ENCODE results near the gene CASQ2. TPM values are rescaled to one million over a fixed set of nuclear protein-coding genes. Genes with fewer than 3 reads are reported as not detected.

Gene CASQ2
- total and polyA plus RNA-seq, 9 of the 15 experiments (the other 6 are each of a cell fraction or from before 2014, with no cell fraction given) = not detected

GRCh38 chr1:115669002-115669673, 99.4 kb downstream of the CASQ2 start (continued):
- TF ChIP-seq, protein P1, sequence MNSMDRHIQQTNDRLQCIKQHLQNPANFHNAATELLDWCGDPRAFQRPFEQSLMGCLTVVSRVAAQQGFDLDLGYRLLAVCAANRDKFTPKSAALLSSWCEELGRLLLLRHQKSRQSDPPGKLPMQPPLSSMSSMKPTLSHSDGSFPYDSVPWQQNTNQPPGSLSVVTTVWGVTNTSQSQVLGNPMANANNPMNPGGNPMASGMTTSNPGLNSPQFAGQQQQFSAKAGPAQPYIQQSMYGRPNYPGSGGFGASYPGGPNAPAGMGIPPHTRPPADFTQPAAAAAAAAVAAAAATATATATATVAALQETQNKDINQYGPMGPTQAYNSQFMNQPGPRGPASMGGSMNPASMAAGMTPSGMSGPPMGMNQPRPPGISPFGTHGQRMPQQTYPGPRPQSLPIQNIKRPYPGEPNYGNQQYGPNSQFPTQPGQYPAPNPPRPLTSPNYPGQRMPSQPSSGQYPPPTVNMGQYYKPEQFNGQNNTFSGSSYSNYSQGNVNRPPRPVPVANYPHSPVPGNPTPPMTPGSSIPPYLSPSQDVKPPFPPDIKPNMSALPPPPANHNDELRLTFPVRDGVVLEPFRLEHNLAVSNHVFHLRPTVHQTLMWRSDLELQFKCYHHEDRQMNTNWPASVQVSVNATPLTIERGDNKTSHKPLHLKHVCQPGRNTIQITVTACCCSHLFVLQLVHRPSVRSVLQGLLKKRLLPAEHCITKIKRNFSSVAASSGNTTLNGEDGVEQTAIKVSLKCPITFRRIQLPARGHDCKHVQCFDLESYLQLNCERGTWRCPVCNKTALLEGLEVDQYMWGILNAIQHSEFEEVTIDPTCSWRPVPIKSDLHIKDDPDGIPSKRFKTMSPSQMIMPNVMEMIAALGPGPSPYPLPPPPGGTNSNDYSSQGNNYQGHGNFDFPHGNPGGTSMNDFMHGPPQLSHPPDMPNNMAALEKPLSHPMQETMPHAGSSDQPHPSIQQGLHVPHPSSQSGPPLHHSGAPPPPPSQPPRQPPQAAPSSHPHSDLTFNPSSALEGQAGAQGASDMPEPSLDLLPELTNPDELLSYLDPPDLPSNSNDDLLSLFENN (IDR thresholded peaks at IDR 0.05; ENCODE audit: low read depth in 2 of 2, low read length in 2 of 2) = no peak
- no peak for TF ChIP-seq ZNF79 (CRISPR knock-in tag; IDR thresholded peaks at IDR 0.05; ENCODE audit: low read depth)
- TF ChIP-seq ZNF165 (CRISPR knock-in tag; IDR thresholded peaks at IDR 0.05; ENCODE audit: borderline replicate concordance) = no peak
- TF ChIP-seq NFE2 (IDR thresholded peaks at IDR 0.05; ENCODE audit: low read depth) = peak; percentile 98
- TF ChIP-seq RAD21 (CRISPR knock-in tag; conservative IDR thresholded peaks at IDR 0.05 in 1 of 2, IDR thresholded peaks at IDR 0.05 in 1 of 2) = 0 out of 4 replicates have a peak, but pooled peaks of 1 of the 2 experiments have one; percentile 3
- peak; percentile 94 for TF ChIP-seq C11orf30 (IDR thresholded peaks at IDR 0.05; ENCODE audit: low read depth)
- no peak for TF ChIP-seq RNF2 (IDR thresholded peaks at IDR 0.05)
- TF ChIP-seq, protein P2, sequence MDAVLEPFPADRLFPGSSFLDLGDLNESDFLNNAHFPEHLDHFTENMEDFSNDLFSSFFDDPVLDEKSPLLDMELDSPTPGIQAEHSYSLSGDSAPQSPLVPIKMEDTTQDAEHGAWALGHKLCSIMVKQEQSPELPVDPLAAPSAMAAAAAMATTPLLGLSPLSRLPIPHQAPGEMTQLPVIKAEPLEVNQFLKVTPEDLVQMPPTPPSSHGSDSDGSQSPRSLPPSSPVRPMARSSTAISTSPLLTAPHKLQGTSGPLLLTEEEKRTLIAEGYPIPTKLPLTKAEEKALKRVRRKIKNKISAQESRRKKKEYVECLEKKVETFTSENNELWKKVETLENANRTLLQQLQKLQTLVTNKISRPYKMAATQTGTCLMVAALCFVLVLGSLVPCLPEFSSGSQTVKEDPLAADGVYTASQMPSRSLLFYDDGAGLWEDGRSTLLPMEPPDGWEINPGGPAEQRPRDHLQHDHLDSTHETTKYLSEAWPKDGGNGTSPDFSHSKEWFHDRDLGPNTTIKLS (IDR thresholded peaks at IDR 0.05; ENCODE audit: borderline replicate concordance, low read depth) = no peak
- TF ChIP-seq IRF1 (CRISPR knock-in tag; IDR thresholded peaks at IDR 0.05; ENCODE audit: borderline replicate concordance) = no peak
- TF ChIP-seq CAMTA2 (CRISPR knock-in tag; conservative IDR thresholded peaks at IDR 0.05) = no peak
- TF ChIP-seq, protein P3, sequence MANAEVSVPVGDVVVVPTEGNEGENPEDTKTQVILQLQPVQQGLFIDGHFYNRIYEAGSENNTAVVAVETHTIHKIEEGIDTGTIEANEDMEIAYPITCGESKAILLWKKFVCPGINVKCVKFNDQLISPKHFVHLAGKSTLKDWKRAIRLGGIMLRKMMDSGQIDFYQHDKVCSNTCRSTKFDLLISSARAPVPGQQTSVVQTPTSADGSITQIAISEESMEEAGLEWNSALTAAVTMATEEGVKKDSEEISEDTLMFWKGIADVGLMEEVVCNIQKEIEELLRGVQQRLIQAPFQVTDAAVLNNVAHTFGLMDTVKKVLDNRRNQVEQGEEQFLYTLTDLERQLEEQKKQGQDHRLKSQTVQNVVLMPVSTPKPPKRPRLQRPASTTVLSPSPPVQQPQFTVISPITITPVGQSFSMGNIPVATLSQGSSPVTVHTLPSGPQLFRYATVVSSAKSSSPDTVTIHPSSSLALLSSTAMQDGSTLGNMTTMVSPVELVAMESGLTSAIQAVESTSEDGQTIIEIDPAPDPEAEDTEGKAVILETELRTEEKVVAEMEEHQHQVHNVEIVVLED (CRISPR knock-in tag; IDR thresholded peaks at IDR 0.05) = no peak
- TF ChIP-seq, protein P4, sequence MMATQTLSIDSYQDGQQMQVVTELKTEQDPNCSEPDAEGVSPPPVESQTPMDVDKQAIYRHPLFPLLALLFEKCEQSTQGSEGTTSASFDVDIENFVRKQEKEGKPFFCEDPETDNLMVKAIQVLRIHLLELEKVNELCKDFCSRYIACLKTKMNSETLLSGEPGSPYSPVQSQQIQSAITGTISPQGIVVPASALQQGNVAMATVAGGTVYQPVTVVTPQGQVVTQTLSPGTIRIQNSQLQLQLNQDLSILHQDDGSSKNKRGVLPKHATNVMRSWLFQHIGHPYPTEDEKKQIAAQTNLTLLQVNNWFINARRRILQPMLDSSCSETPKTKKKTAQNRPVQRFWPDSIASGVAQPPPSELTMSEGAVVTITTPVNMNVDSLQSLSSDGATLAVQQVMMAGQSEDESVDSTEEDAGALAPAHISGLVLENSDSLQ (IDR thresholded peaks at IDR 0.05) = no peak
- no peak for TF ChIP-seq POLR2A (conservative IDR thresholded peaks at IDR 0.05)
- TF ChIP-seq, protein P5, sequence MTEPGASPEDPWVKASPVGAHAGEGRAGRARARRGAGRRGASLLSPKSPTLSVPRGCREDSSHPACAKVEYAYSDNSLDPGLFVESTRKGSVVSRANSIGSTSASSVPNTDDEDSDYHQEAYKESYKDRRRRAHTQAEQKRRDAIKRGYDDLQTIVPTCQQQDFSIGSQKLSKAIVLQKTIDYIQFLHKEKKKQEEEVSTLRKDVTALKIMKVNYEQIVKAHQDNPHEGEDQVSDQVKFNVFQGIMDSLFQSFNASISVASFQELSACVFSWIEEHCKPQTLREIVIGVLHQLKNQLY (CRISPR knock-in tag; conservative IDR thresholded peaks at IDR 0.05) = no peak
- TF ChIP-seq TAF1 (IDR thresholded peaks at IDR 0.05; ENCODE audit: control insufficient read depth, extremely low read depth, insufficient read depth, low read length, severe bottlenecking) = no peak
- no peak for TF ChIP-seq ZNF253 (CRISPR knock-in tag; conservative IDR thresholded peaks at IDR 0.05)
- TF ChIP-seq THAP7 (CRISPR knock-in tag; IDR thresholded peaks at IDR 0.05) = no peak

Data from K562 (cell line).